ENCODE results near the gene DEDD2. TPM values are rescaled to one million over a fixed set of nuclear protein-coding genes. Genes with fewer than 3 reads are reported as not detected.
A peak's percentile ranks its signal among the peaks of the same experiment; 100 is the strongest.

DEDD2 gene
- total RNA-seq, 4 donors from 2014 or later, result 33.9 to 56.2 (median 40.3) TPM

DNA sequence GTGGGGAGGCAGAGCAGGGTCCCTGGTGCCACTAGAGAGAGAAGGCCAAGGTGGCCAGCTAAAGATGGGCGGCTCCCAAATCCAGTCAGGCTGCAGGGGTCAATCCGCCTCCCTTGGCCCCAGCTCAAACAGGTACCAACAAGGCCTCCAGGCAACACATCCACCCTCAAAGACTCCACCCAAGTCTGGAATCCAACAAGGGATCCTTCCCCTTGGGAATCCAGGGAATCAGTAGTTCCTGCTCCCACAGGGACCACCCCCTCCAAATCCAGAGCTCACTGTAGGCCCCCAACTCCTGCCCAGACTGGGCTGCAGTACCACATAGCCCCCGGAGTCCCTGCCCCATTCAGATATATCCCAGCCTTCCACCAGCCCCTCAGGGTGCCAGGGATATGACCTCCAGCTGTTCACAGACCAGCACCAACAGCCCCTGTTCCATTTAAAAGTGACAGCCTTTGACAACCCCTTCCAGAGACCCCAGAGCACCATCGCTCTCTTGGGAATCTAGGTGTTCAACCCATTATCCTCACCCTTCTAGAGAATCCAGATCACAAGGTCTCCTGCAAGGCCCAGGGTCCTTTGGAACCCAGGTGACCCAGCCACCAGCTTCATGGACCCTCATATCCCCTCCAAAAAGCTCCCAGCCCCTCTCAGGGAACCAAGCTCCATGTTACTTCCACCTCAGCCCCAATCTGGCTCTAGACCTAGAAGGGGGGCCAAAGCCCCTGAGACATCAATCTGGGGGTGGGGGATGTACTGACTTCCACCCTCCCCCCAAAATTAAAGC, 34.3 kb upstream of the DEDD2 start:
- peak overlapping the region; percentile 98 to 100 (median 100) for H3K27ac ChIP-seq
- 46 to 54% methylated on average over 4 of the region's 4 CpGs for WGBS, 2 donors
- H3K27me3 ChIP-seq, result no peaks in the 10 kb centered on the region
- H3K36me3 ChIP-seq, result peaks cover 0 to 34% (median 0%) of the 10 kb centered on the region in 3 donors
- no peak for DNase-seq (ENCODE audit: low spot score in 2 of 2)
- peak overlapping the region; percentile 88 to 99 (median 96) for H3K4me3 ChIP-seq
- TF ChIP-seq EP300 (IDR thresholded peaks at IDR 0.05), result no peak
- TF ChIP-seq POLR2A (IDR thresholded peaks at IDR 0.05), result no peak
- TF ChIP-seq, protein P1, sequence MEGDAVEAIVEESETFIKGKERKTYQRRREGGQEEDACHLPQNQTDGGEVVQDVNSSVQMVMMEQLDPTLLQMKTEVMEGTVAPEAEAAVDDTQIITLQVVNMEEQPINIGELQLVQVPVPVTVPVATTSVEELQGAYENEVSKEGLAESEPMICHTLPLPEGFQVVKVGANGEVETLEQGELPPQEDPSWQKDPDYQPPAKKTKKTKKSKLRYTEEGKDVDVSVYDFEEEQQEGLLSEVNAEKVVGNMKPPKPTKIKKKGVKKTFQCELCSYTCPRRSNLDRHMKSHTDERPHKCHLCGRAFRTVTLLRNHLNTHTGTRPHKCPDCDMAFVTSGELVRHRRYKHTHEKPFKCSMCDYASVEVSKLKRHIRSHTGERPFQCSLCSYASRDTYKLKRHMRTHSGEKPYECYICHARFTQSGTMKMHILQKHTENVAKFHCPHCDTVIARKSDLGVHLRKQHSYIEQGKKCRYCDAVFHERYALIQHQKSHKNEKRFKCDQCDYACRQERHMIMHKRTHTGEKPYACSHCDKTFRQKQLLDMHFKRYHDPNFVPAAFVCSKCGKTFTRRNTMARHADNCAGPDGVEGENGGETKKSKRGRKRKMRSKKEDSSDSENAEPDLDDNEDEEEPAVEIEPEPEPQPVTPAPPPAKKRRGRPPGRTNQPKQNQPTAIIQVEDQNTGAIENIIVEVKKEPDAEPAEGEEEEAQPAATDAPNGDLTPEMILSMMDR (IDR thresholded peaks at IDR 0.05), result no peak
- peaks cover 0 to 76% (median 45%) of the 10 kb centered on the region in 4 donors for H3K4me1 ChIP-seq
- no peaks in the 10 kb centered on the region for H3K9me3 ChIP-seq

DNA sequence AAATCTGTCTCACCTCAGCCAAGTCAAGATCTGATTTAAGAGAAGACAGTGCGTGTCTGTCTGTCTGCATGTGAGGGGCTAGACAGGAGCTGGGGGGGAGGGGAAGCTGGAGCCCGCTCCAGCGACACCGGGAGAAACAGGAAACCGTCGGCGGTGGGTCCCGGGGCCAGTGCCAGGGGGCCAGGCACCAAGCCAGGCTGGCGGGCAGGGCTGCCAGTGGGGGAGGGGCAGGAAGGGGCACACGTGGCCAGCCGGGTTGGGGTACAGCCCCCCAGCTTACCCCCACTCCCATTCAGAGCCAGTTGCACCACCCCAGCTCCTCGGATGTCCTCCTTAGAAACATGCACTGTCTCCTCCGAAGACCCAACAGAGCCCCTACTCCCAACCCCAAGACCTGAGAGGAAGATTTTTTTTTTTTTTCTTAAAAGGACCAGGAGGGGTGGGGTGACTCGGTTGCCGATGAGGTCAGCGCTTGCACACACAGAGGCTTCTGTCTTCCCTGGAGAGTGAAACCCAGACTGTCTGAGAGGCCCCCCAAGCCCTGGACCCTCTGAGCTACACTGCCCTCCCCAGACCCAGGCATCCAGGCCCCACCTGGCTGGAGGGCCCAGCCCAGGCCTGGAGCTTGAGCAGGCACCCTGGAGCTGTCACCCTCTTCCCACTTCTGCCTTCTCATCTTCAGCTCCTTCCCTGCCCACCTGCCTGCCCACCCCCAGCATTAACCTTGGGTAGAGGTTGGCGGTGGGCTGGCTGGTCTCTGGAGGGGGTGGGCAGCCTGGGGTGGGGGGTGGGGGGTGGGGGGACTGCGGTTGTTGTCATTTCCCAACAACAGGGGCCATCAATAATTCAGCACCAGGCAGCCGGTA, 33.4 kb upstream of the DEDD2 start:
- TF ChIP-seq POLR2A (IDR thresholded peaks at IDR 0.05), result no peak
- peak in 1 of 2 donors; percentile 22 for TF ChIP-seq EP300 (IDR thresholded peaks at IDR 0.05)
- TF ChIP-seq, protein P1 (IDR thresholded peaks at IDR 0.05), result no peak
- peak overlapping the region in 2 of 4 donors; percentile 16 to 88 for H3K4me3 ChIP-seq
- H3K27me3 ChIP-seq, result no peaks in the 10 kb centered on the region
- 3 to 8% methylated on average over 16 to 18 of the region's 19 CpGs for WGBS, 2 donors
- H3K27ac ChIP-seq, result peak overlapping the region; percentile 98 to 100 (median 100)
- no peak for DNase-seq (ENCODE audit: low spot score in 2 of 2)
- H3K36me3 ChIP-seq, result peaks cover 0 to 34% (median 0%) of the 10 kb centered on the region in 3 donors
- H3K9me3 ChIP-seq, result no peaks in the 10 kb centered on the region
- H3K4me1 ChIP-seq, result peaks cover 0 to 77% (median 50%) of the 10 kb centered on the region in 4 donors

DNA sequence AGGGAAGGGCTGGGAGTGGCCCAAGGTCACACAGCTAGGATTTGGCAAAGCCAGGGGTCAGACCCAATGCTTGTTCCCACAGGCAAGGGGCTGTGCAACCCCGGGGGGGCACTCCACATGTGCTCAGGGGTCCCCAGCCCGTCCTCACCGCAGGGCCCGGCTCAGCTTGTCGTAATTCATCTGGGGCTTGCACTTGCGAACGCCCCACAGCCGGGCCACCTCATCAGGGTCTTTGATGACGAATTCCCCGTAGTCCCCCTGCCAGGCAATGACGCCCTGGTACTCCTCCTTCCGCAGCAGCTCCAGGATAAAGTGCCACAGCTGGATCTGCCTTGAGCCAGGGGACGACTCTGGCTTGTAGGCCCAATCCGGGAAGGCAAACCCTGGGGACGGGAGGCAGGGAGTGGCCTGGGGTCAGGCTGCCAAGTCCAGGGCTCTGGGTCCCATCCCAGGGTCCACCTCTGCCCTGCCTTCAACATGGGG, 32.7 kb upstream of the DEDD2 start:
- TF ChIP-seq POLR2A (IDR thresholded peaks at IDR 0.05), result no peak
- no peak for TF ChIP-seq EP300 (IDR thresholded peaks at IDR 0.05)
- TF ChIP-seq, protein P1 (IDR thresholded peaks at IDR 0.05), result no peak
- H3K4me3 ChIP-seq, result peak overlapping the region in 2 of 4 donors; percentile 16 to 88
- H3K4me1 ChIP-seq, result peaks cover 0 to 78% (median 52%) of the 10 kb centered on the region in 4 donors
- peak overlapping the region; percentile 98 to 100 (median 100) for H3K27ac ChIP-seq
- no peaks in the 10 kb centered on the region for H3K9me3 ChIP-seq
- H3K36me3 ChIP-seq, result peaks cover 0 to 34% (median 0%) of the 10 kb centered on the region in 3 donors
- H3K27me3 ChIP-seq, result no peaks in the 10 kb centered on the region
- WGBS, 2 donors, result 3 to 33% methylated on average over 10 to 15 of the region's 15 CpGs
- DNase-seq (ENCODE audit: low spot score in 2 of 2), result no peak

DNA sequence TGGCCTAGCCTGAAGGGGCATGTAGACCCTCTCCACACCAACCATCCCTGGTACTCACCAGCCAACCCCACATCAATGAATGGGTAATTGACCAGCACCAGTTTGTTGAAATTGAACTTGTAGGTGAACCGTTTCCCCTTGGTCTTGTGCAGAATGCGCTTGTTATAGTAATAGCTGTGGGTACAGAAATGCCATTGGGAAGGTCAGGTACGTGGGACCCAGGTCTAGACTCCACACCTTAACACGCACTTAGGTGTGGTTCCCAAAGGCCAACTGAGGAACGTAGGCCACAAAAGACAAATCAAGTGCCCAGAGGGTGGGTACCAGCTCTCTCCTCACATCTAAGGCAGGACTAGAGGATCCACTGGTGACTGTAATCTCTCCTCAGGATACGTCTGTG, 32.3 kb upstream of the DEDD2 start:
- Histone ChIP-seq H3K9me3 (no peaks in the 10 kb centered on the region), H3K27me3 (no peaks in the 10 kb centered on the region), H3K4me3 (no peak overlapping the region), H3K36me3 (peaks cover 0 to 34% (median 0%) of the 10 kb centered on the region in 3 donors), H3K4me1 (peaks cover 0 to 82% (median 57%) of the 10 kb centered on the region in 4 donors), H3K27ac (peak overlapping the region; percentile 98 to 100 (median 100))
- DNase-seq (ENCODE audit: low spot score in 2 of 2), result no peak
- 60 to 63% methylated on average over 5 to 6 of the region's 6 CpGs for WGBS, 2 donors
- TF ChIP-seq, protein P1 (IDR thresholded peaks at IDR 0.05), result no peak
- no peak for TF ChIP-seq POLR2A (IDR thresholded peaks at IDR 0.05)
- no peak for TF ChIP-seq EP300 (IDR thresholded peaks at IDR 0.05)
